ENCODE data around the gene SPATS2L. TPM values are rescaled to one million over a fixed set of nuclear protein-coding genes. Genes with fewer than 3 reads are reported as not detected.

Gene SPATS2L, protein sequence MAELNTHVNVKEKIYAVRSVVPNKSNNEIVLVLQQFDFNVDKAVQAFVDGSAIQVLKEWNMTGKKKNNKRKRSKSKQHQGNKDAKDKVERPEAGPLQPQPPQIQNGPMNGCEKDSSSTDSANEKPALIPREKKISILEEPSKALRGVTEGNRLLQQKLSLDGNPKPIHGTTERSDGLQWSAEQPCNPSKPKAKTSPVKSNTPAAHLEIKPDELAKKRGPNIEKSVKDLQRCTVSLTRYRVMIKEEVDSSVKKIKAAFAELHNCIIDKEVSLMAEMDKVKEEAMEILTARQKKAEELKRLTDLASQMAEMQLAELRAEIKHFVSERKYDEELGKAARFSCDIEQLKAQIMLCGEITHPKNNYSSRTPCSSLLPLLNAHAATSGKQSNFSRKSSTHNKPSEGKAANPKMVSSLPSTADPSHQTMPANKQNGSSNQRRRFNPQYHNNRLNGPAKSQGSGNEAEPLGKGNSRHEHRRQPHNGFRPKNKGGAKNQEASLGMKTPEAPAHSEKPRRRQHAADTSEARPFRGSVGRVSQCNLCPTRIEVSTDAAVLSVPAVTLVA
- 10 to 100 TPM; 17.8 to 36.8 TPM for total RNA-seq

DNA sequence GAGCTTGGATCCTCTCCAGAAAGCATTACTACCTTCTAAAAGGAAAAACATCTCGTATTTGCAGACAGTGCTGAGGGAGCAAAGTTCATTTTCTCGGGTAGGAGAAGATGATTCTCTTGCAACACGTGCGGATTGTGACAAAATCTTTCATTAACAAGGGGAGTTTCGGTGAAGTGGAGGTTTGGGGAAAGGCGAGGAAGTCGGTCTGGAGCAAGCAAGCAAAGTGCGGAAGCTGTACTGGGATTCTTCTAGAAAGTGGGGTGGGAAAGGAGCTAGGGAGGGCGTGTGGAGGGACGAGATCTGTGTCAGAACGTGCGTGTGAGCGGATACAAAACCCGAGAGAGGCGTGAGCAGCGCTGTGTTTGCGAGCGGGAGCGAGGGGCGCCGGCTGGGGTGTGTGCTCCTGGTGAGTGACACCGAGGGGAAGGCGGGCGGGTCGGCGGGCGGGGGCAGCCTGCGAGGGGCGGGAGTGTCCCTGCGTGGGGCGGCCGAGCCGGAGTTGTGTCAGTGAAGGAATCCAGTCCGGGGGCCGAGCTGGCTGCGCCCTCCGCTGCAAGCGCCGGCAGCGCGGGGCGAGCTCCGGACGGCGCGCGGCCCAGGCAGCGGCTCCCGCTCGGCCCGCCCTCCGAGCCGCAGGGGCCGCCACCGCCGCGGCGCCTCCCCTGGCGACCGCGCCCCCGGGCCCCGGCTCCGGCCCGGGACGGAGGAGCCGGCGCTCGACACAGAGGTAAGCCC is at the start of gene SPATS2L:
SPATS2L (plus strand) TSS at position 498 of the 735 bp plus-strand sequence. CDS start 82,552 bp downstream, outside the sequence.
- ATAC-seq (replicated peaks in 1 of 2): peak; percentile 68 to 70
- peak within 1 kb of the TSS; percentile 21 for H3K27ac Mint-ChIP-seq
- peak; percentile 63 to 68 for DNase-seq
- H3K27me3 Mint-ChIP-seq (ENCODE audit: low read depth): peaks cover 38% of the 10 kb centered on the region
- no peaks in the 10 kb centered on the region for H3K9me3 Mint-ChIP-seq
- peaks cover 22% of the 10 kb centered on the region for H3K4me1 Mint-ChIP-seq (ENCODE audit: low read depth)
- peak within 1 kb of the TSS; percentile 82 to 91 for H3K4me3 Mint-ChIP-seq
- peaks cover 3 to 5% of the 10 kb centered on the region in 2 donors for H3K36me3 Mint-ChIP-seq (ENCODE audit: insufficient read depth in 2 of 2)

DNA sequence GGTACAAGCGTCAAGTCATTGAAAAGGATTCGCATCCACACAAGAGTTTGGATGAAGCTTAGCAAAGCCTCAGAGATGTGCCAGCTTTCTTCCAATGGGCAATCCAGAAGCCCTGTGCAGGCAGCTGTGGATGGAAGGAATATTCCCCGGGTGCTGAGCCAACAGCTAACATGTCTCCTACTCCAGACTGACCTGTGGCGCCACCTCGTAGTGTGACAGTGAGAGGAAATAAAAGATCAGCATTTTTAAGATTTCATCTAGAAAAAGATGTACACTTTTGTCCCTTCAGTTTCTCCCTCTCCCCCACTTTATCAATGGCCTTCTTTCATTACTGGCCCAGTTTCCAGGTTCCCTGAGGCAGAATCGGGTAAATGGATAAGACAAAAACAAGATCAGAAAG is 48.9 kb upstream of the SPATS2L start:
- ATAC-seq (replicated peaks in 1 of 2) (no peak), DNase-seq (no peak)
- H3K27me3 Mint-ChIP-seq (ENCODE audit: low read depth): peaks cover 3% of the 10 kb centered on the region
- H3K4me3 Mint-ChIP-seq: no peak overlapping the region
- peaks cover 2% of the 10 kb centered on the region for H3K4me1 Mint-ChIP-seq (ENCODE audit: low read depth)
- no peak overlapping the region for H3K27ac Mint-ChIP-seq
- H3K36me3 Mint-ChIP-seq (ENCODE audit: insufficient read depth in 2 of 2): no peaks in the 10 kb centered on the region
- H3K9me3 Mint-ChIP-seq: no peaks in the 10 kb centered on the region

DNA sequence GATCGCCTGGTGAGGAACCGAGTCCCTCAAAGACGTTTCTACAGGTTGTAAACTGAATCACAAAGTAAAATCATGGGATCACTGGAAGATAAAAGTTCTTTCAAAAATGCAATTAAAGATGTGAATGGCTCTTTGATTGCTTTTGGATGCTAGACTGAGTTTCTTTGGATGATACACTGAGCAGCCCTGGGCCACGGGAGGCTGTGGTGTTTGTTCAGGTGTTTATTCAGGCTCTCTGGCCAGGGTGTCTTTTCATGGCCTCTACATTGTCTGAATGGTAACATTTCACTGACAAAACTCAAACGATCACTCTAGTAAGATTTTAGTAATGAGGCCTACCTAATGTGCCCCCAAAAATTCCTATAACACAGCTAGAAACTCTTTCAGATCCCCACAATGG is 48.4 kb upstream of the SPATS2L start:
- Mint-ChIP-seq H3K4me3 (no peak overlapping the region), H3K4me1 (ENCODE audit: low read depth) (no peaks in the 10 kb centered on the region), H3K27ac (no peak overlapping the region), H3K9me3 (no peaks in the 10 kb centered on the region), H3K36me3 (ENCODE audit: insufficient read depth in 2 of 2) (no peaks in the 10 kb centered on the region), H3K27me3 (ENCODE audit: low read depth) (no peaks in the 10 kb centered on the region)
- DNase-seq: no peak
- no peak for ATAC-seq (replicated peaks in 1 of 2)

DNA sequence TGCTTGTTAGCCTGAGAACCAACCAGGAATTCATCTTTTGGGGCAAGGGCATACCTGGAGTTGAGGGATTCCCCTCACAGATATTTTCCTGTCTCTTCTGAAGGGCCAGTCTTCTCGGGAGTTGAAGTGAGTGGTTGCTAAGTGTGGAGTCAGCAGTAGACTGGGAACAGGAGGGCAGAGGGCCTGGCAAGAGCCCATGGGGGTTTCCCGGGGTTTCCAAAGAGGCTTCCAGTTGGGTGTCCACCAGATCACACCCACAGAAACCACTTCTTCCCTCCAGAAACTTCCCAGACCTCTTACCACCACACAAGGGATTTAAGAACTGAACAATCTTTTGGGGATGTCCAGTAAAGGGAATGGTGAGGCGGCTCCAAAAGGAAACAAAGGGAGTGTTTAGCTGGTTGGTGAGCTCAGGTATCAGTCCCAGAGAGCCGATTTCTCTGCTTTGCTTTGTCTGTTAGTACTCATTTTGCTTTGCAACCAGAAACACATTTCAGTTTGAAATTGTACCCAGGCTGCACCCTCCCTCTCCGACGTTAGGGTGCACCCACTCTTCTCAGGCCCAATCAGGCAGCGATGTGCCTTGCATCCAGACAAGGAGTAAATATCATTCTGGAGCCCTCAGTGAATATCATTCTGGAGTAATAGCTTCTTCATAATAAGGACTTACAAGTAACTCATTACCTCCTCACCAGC is 47.5 kb upstream of the SPATS2L start:
- no peaks in the 10 kb centered on the region for H3K4me1 Mint-ChIP-seq (ENCODE audit: low read depth)
- H3K9me3 Mint-ChIP-seq: no peaks in the 10 kb centered on the region
- DNase-seq: no peak
- no peak for ATAC-seq (replicated peaks in 1 of 2)
- no peak overlapping the region for H3K27ac Mint-ChIP-seq
- H3K27me3 Mint-ChIP-seq (ENCODE audit: low read depth): no peaks in the 10 kb centered on the region
- no peak overlapping the region for H3K4me3 Mint-ChIP-seq
- no peaks in the 10 kb centered on the region for H3K36me3 Mint-ChIP-seq (ENCODE audit: insufficient read depth in 2 of 2)

DNA sequence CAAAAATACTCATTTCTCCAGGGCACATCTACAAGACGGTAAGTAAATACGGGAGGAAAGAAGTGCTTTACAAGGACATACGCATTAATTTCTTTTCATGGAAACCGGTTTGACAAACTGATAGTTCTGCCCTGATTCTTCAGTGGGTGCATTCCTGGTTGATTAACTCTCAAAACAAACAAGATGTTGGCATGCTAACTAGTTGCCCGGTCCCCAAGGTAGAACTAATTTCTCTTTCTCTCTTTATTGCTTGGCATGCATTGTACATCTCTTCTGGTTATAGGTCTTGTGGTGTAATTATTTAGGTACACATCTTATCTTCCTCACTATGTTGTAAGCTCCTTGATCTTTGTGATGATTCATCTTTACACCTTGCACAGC is 46.9 kb upstream of the SPATS2L start:
- Mint-ChIP-seq H3K27ac (no peak overlapping the region), H3K4me3 (no peak overlapping the region), H3K36me3 (ENCODE audit: insufficient read depth in 2 of 2) (no peaks in the 10 kb centered on the region), H3K27me3 (ENCODE audit: low read depth) (no peaks in the 10 kb centered on the region), H3K4me1 (ENCODE audit: low read depth) (no peaks in the 10 kb centered on the region), H3K9me3 (no peaks in the 10 kb centered on the region)
- ATAC-seq (replicated peaks in 1 of 2): no peak
- no peak for DNase-seq

DNA sequence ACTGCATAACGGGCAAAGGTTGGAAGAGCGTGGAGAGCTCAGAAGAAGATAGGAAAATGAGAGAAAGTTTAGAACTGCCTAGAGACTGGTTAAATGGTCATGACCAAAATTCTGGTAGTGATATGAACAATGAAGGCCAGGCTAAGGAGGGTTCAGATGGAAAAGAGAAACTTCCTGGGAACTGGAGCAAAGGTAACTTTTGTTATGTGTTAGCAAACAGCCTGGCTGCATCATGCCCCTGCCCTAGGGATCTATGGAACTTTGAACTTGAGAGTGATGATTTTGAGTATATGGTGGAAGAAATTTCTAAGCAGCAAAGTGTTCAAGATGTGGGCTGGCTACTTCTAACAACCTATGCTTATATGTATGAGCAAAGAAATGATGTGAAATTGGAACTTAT is 44.4 kb upstream of the SPATS2L start:
- no peak for ATAC-seq (replicated peaks in 1 of 2)
- Mint-ChIP-seq H3K9me3 (no peaks in the 10 kb centered on the region), H3K4me3 (no peak overlapping the region), H3K27me3 (ENCODE audit: low read depth) (no peaks in the 10 kb centered on the region), H3K36me3 (ENCODE audit: insufficient read depth in 2 of 2) (no peaks in the 10 kb centered on the region), H3K4me1 (ENCODE audit: low read depth) (no peaks in the 10 kb centered on the region), H3K27ac (no peak overlapping the region)
- no peak for DNase-seq

DNA sequence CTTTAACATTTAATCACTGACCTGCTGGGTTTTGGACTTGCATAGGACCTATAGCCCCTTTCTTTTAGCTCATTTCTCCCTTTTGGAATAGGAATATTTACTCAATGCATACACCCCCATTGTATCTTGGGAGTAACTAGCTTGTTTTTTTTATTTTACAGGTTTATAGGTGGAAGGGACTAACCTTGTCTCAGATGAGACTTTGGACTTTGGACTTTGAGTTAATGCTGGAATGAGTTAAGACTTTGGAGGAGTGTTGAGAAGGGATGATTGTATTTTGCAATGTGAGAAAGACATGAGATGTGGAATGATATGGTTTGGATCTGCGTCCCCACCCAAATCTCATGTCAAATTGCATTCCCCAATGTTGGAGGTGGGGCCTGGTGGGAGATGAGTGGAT is 43.2 kb upstream of the SPATS2L start:
- H3K36me3 Mint-ChIP-seq (ENCODE audit: insufficient read depth in 2 of 2): no peaks in the 10 kb centered on the region
- DNase-seq (no peak), ATAC-seq (replicated peaks in 1 of 2) (no peak)
- no peak overlapping the region for H3K27ac Mint-ChIP-seq
- no peaks in the 10 kb centered on the region for H3K4me1 Mint-ChIP-seq (ENCODE audit: low read depth)
- H3K4me3 Mint-ChIP-seq: no peak overlapping the region
- no peaks in the 10 kb centered on the region for H3K9me3 Mint-ChIP-seq
- no peaks in the 10 kb centered on the region for H3K27me3 Mint-ChIP-seq (ENCODE audit: low read depth)

DNA sequence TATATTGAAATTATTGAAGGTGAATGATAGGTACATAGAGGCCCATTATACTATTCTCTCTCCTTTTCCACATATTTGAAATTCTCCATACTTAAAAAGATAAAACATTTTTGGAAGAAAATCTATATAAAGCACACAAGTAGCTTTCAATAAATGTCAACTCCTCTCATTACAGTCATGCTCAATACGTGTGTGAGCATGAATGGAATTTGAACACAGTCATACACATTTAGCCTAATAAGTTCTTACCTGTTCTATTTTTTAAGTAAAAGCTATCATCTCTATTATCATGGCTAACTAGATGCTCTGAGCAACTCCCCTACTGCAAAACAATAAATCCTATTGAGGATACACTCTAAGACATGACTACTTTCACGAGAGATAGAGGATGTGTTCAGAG is 41.9 kb upstream of the SPATS2L start:
- ATAC-seq (replicated peaks in 1 of 2): no peak
- Mint-ChIP-seq H3K27ac (no peak overlapping the region), H3K27me3 (ENCODE audit: low read depth) (no peaks in the 10 kb centered on the region), H3K9me3 (no peaks in the 10 kb centered on the region), H3K4me3 (no peak overlapping the region), H3K4me1 (ENCODE audit: low read depth) (no peaks in the 10 kb centered on the region), H3K36me3 (ENCODE audit: insufficient read depth in 2 of 2) (no peaks in the 10 kb centered on the region)
- DNase-seq: no peak

DNA sequence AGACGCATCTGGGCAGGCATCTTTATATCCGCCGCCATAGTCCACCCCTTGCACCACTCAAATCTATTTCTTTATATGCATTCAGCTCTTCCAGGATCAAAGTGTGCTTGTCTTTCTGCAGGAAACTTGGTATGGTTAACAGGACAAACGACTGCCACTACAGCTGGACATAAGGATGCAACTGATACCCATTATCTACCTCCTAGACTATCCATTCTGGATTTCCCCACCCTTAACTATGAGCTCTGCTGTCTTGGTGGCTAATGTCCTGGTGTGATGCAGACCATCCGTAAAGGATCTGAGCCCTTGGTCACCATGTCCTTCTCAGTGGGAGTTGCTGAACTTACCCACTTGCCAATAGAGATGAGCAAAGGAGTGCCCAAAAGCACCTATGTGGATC is 40.1 kb upstream of the SPATS2L start:
- Mint-ChIP-seq H3K4me1 (ENCODE audit: low read depth) (no peaks in the 10 kb centered on the region), H3K27me3 (ENCODE audit: low read depth) (no peaks in the 10 kb centered on the region), H3K36me3 (ENCODE audit: insufficient read depth in 2 of 2) (no peaks in the 10 kb centered on the region), H3K27ac (no peak overlapping the region), H3K9me3 (no peaks in the 10 kb centered on the region), H3K4me3 (no peak overlapping the region)
- DNase-seq (no peak), ATAC-seq (replicated peaks in 1 of 2) (no peak)

DNA sequence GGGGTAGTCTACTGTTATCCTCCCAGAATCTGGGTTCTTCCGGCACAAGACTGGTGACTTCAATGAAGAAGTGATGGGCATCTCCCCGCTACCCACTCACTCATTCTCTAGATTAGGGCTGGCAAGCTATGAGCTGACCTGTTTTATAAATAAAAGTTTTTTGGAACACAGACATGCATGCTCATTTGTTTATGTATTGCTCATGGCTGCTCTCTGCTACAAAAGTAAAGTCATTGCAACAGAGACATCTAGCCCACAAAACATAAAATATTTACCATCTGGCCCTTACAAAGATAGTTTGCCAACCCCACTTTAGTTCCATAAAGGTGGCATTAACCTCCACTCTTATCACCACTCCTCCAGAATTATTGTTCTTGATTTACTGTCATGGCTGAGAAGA is 39.1 kb upstream of the SPATS2L start:
- Mint-ChIP-seq H3K27me3 (ENCODE audit: low read depth) (no peaks in the 10 kb centered on the region), H3K9me3 (no peaks in the 10 kb centered on the region), H3K4me1 (ENCODE audit: low read depth) (no peaks in the 10 kb centered on the region), H3K4me3 (no peak overlapping the region), H3K27ac (no peak overlapping the region), H3K36me3 (ENCODE audit: insufficient read depth in 2 of 2) (no peaks in the 10 kb centered on the region)
- DNase-seq (no peak), ATAC-seq (replicated peaks in 1 of 2) (no peak)

DNA sequence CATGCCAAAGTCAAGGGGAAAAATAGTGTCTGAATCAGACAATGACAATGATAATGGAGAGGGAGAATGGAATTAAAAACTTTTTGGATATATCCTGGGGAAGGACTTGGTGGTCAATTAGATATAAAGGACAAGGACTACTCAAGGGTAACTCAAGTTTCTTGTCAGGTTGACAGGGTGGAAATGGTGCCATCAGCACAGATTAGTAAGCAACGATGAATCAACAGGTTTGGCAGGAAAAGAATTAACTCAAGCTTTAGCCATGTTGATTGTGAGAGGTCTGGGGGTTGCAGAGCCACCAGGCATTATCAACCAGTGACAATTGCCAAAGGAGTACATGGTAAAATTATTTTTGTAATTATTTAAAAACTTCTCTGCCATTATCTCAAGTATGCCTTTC is 35.8 kb upstream of the SPATS2L start:
- DNase-seq: no peak
- no peaks in the 10 kb centered on the region for H3K27me3 Mint-ChIP-seq (ENCODE audit: low read depth)
- ATAC-seq (replicated peaks in 1 of 2): no peak
- H3K4me3 Mint-ChIP-seq: no peak overlapping the region
- no peak overlapping the region for H3K27ac Mint-ChIP-seq
- H3K4me1 Mint-ChIP-seq (ENCODE audit: low read depth): no peaks in the 10 kb centered on the region
- H3K36me3 Mint-ChIP-seq (ENCODE audit: insufficient read depth in 2 of 2): no peaks in the 10 kb centered on the region
- no peaks in the 10 kb centered on the region for H3K9me3 Mint-ChIP-seq

DNA sequence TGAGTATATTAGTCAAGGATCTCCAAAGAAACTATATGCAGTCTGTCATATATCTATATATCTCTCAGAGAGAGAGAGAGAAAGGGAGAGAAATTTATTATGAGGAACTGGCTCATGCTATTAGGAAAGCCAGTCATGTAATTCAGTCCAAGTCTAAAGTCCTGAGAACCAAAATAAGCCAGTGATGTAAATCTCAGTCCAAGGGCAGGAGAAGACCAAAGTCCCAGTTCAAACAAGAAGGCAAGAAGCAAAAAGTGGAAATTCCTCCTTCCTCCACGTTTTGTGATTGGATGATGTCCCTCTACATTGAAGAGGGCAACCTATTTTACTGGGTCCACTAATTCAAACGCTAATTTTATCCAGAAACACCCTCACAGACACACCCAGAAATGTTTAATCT is 34.2 kb upstream of the SPATS2L start:
- ATAC-seq (replicated peaks in 1 of 2) (no peak), DNase-seq (no peak)
- Mint-ChIP-seq H3K4me1 (ENCODE audit: low read depth) (no peaks in the 10 kb centered on the region), H3K27ac (no peak overlapping the region), H3K36me3 (ENCODE audit: insufficient read depth in 2 of 2) (no peaks in the 10 kb centered on the region), H3K27me3 (ENCODE audit: low read depth) (peaks cover 6% of the 10 kb centered on the region), H3K9me3 (no peaks in the 10 kb centered on the region), H3K4me3 (no peak overlapping the region)

Data from activated T-cell treated with anti-CD3 and anti-CD28 coated beads, Interleukin-2, amount 50 U/mL, for 72 hours (primary cell).